Stimulated activated CD4-positive, alpha-beta T cell treated with anti-CD3 and anti-CD28 coated beads, Interleukin-1b, Interleukin-23, amount 100 ng/mL, for 24 hours (primary cell): ENCODE results near the gene TXLNA.
A peak's percentile ranks its signal among the peaks of the same experiment; 100 is the strongest.

Experiments used
- DNase-seq, 4 experiments: peaks; one replicate each; pipeline ENCODE4 v3.0.0-alpha.2; 2020; ENCODE audit warnings: low read depth in 4 of 4, low spot score in 1 of 4

TXLNA gene

GRCh38 chr1:32208469-32208868 is 29.0 kb downstream of the TXLNA start:
- no peak for DNase-seq

- no peak for DNase-seq
Observed at GRCh38 chr1:32208891-32209328, 29.4 kb downstream of the TXLNA start, which contains the start of gene DCDC2B. Gene DCDC2B, plus strand, starts transcription at chr1:32209089. Its CDS starts 5 bp downstream, at chr1:32209094.

GRCh38 chr1:32215629-32216480 is 36.4 kb downstream of the TXLNA start:
- DNase-seq, result peak in 2 of 4 experiments; percentile 36 to 38

GRCh38 chr1:32216566-32216965 is 37.1 kb downstream of the TXLNA start:
- no peak for DNase-seq

- no peak for DNase-seq
Observed at GRCh38 chr1:32219022-32219421, 39.5 kb downstream of the TXLNA start.

GRCh38 chr1:32220746-32221580 is 41.5 kb downstream of the TXLNA start:
- DNase-seq, result no peak

GRCh38 chr1:32221581-32221979 is 42.1 kb downstream of the TXLNA start:
- no peak for DNase-seq

GRCh38 chr1:32221980-32222755 is 42.7 kb downstream of the TXLNA start, which contains the start of the genes EIF3I and TMEM234:
Gene EIF3I, plus strand, starts transcription at chr1:32222407. Its CDS starts 35 bp downstream, at chr1:32222442.
Gene TMEM234, minus strand, starts transcription at chr1:32222353. Its CDS starts 31 bp downstream, at chr1:32222322.
- DNase-seq, result peak; percentile 71 to 87 (median 84)

- DNase-seq, result no peak
Observed at GRCh38 chr1:32223683-32224082, 44.2 kb downstream of the TXLNA start.

GRCh38 chr1:32224285-32224684 is 44.8 kb downstream of the TXLNA start:
- no peak for DNase-seq

GRCh38 chr1:32228771-32229170 is 49.3 kb downstream of the TXLNA start:
- no peak for DNase-seq

GRCh38 chr1:32231843-32232432 is 52.5 kb downstream of the TXLNA start:
- no peak for DNase-seq

GRCh38 chr1:32232558-32233304 is 53.3 kb downstream of the TXLNA start:
- no peak for DNase-seq

GRCh38 chr1:32234792-32235191 is 55.3 kb downstream of the TXLNA start:
- DNase-seq, result no peak

GRCh38 chr1:32239337-32239736 is 59.9 kb downstream of the TXLNA start:
- DNase-seq, result no peak

- DNase-seq, result no peak
Observed at GRCh38 chr1:32239790-32240139, 60.3 kb downstream of the TXLNA start.

GRCh38 chr1:32240140-32240951 is 60.9 kb downstream of the TXLNA start:
- peak in 1 of 4 experiments; percentile 36 for DNase-seq

- no peak for DNase-seq
Observed at GRCh38 chr1:32241001-32241763, 61.7 kb downstream of the TXLNA start.
